ENCODE measurements around the gene FRMD8. TPM values are rescaled to one million over a fixed set of nuclear protein-coding genes. Genes with fewer than 3 reads are reported as not detected.
A peak's percentile ranks its signal among the peaks of the same experiment; 100 is the strongest.

Gene FRMD8
- total and polyA plus RNA-seq, 9 of the 15 experiments (the other 6 are each of a cell fraction or from before 2014, with no cell fraction given) = 4.5 to 54.5 (median 15.8) TPM

- TF ChIP-seq, protein P1, sequence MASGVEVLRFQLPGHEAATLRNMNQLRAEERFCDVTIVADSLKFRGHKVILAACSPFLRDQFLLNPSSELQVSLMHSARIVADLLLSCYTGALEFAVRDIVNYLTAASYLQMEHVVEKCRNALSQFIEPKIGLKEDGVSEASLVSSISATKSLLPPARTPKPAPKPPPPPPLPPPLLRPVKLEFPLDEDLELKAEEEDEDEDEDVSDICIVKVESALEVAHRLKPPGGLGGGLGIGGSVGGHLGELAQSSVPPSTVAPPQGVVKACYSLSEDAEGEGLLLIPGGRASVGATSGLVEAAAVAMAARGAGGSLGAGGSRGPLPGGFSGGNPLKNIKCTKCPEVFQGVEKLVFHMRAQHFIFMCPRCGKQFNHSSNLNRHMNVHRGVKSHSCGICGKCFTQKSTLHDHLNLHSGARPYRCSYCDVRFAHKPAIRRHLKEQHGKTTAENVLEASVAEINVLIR (CRISPR knock-in tag; IDR thresholded peaks at IDR 0.05) = no peak; the same call in 1 of the 2 replicates
- TF ChIP-seq STAT5A (IDR thresholded peaks at IDR 0.05; ENCODE audit: borderline replicate concordance, low read length) (peak; percentile 24; the same call in 1 of the 2 replicates), ELF1 (tag; IDR thresholded peaks at IDR 0.05) (no peak), TRIM24 (IDR thresholded peaks at IDR 0.05) (no peak), DDX20 (tag; IDR thresholded peaks at IDR 0.05; ENCODE audit: low read depth) (no peak), ATF2 (CRISPR knock-in tag; IDR thresholded peaks at IDR 0.05) (no peak), NCOA1 (IDR thresholded peaks at IDR 0.05; ENCODE audit: low read depth) (no peak), PHF20 (IDR thresholded peaks at IDR 0.05; ENCODE audit: partially characterized antibody) (no peak), DPF2 (IDR thresholded peaks at IDR 0.05) (no peak), SMARCC2 (IDR thresholded peaks at IDR 0.05; ENCODE audit: low read depth) (no peak), CREB1 (IDR thresholded peaks at IDR 0.05) (no peak), CREB1 (CRISPR knock-in tag; IDR thresholded peaks at IDR 0.05) (0 out of 2 replicates have a peak, but pooled peaks have one; percentile 44), SMARCA4 (IDR thresholded peaks at IDR 0.05) (no peak; the same call in 1 of the 2 replicates)
- TF ChIP-seq, protein P2, sequence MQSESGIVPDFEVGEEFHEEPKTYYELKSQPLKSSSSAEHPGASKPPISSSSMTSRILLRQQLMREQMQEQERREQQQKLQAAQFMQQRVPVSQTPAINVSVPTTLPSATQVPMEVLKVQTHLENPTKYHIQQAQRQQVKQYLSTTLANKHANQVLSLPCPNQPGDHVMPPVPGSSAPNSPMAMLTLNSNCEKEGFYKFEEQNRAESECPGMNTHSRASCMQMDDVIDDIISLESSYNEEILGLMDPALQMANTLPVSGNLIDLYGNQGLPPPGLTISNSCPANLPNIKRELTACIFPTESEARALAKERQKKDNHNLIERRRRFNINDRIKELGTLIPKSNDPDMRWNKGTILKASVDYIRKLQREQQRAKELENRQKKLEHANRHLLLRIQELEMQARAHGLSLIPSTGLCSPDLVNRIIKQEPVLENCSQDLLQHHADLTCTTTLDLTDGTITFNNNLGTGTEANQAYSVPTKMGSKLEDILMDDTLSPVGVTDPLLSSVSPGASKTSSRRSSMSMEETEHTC (IDR thresholded peaks at IDR 0.05) = no peak
- TF ChIP-seq, protein P3, sequence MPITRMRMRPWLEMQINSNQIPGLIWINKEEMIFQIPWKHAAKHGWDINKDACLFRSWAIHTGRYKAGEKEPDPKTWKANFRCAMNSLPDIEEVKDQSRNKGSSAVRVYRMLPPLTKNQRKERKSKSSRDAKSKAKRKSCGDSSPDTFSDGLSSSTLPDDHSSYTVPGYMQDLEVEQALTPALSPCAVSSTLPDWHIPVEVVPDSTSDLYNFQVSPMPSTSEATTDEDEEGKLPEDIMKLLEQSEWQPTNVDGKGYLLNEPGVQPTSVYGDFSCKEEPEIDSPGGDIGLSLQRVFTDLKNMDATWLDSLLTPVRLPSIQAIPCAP (CRISPR knock-in tag; IDR thresholded peaks at IDR 0.05; ENCODE audit: borderline replicate concordance) = 0 out of 2 replicates have a peak, but pooled peaks have one; percentile 19
- TF ChIP-seq, protein P4, sequence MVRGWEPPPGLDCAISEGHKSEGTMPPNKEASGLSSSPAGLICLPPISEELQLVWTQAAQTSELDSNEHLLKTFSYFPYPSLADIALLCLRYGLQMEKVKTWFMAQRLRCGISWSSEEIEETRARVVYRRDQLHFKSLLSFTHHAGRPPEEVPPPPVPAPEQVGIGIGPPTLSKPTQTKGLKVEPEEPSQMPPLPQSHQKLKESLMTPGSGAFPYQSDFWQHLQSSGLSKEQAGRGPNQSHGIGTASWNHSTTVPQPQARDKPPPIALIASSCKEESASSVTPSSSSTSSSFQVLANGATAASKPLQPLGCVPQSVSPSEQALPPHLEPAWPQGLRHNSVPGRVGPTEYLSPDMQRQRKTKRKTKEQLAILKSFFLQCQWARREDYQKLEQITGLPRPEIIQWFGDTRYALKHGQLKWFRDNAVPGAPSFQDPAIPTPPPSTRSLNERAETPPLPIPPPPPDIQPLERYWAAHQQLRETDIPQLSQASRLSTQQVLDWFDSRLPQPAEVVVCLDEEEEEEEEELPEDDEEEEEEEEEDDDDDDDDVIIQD (CRISPR knock-in tag; IDR thresholded peaks at IDR 0.05) = no peak
These were observed 38.9 kb downstream of the FRMD8 start (continued) for GRCh38 chr11:65425105-65425970.

All from K562 (cell line).